Ovary (tissue), 9 donors: ENCODE data around the gene STARD8. TPM values are rescaled to one million over a fixed set of nuclear protein-coding genes. Genes with fewer than 3 reads are reported as not detected.

Source experiments
- DNase-seq, 5 donors: peaks; one replicate each; pipeline ENCODE4 v3.0.0-alpha.2; 2019 to 2020
- H3K27ac ChIP-seq, 2 donors: fragments of 200-600 bp; one replicate each; pipeline versions ENCODE4 v1.5.1 to v1.8.0; 2019 to 2022
- H3K27me3 ChIP-seq: fragments of 200-600 bp; one replicate; pipeline ENCODE4 v1.8.0; 2022
- H3K36me3 ChIP-seq: fragments of 200-600 bp; sonication (generic); one replicate; pipeline ENCODE4 v1.5.1; 2019
- H3K4me1 ChIP-seq: one replicate; pipeline ENCODE4 v1.8.1; 2013; ENCODE audit warnings: mild to moderate bottlenecking, moderate library complexity; ENCODE audit not compliant: insufficient read depth
- H3K4me3 ChIP-seq: fragments of 200-600 bp; sonication (generic); one replicate; pipeline ENCODE4 v1.5.1; 2017
- H3K9me3 ChIP-seq, 2 donors: fragments of 200-600 bp in 1 of 2; sonication (generic) in 1 of 2; one replicate each; pipeline versions ENCODE4 v1.5.1 to v1.8.1; 2013 to 2019; ENCODE audit warnings: mild to moderate bottlenecking in 1 of 2, moderate library complexity in 1 of 2
- CTCF ChIP-seq, 3 donors: fragments of 450-650 bp in 2 of 3; fragments of 200-600 bp in 1 of 3; IDR thresholded peaks; one replicate each; pipeline versions ENCODE4 v1.5.1 to v1.8.0; 2016 to 2022; ENCODE audit warnings: antibody characterized with exemption in 3 of 3, mild to moderate bottlenecking in 1 of 3
- EP300 ChIP-seq: sonication (generic); formaldehyde crosslinking; IDR thresholded peaks from one replicate; pipeline ENCODE4 v1.6.1; 2017; ENCODE audit warnings: antibody characterized with exemption
- POLR2A ChIP-seq: fragments of 450-650 bp; IDR thresholded peaks from one replicate; pipeline ENCODE4 v1.6.1; 2017; ENCODE audit warnings: antibody characterized with exemption, mild to moderate bottlenecking, moderate library complexity
- WGBS, 3 donors: extraction: QIAGEN DNeasy Blood & Tissue Kit in 1 of 3; methylation state at CpG; one replicate each; pipeline versions ENCODE4 v1.1.5 to v1.1.7; 2013 to 2017; 5-methylcytosine and 5-hydroxymethylcytosine counted together
- intact Hi-C, 4 donors: fragments of 100-400 bp; cut with DNase I; formaldehyde crosslinking; loops; one replicate each; pipeline versions ENCODE4 v1.11.0 to v1.15.1; 2022 to 2023
- polyA plus RNA-seq, 2 donors: library from polyadenylated mRNA; stranded (reverse); fragments of 200-250 nt in 1 of 2; fragments of 350-450 nt in 1 of 2; fragmentation: Illumina TruSeq in 1 of 2; extraction: RNeasy Lipid Tissue Mini Kit (QIAGEN cat#74804) in 1 of 2; gene quantifications; one replicate each; pipeline ENCODE4 v1.2.3, GENCODE V29; 2013 to 2014
- small RNA-seq: library from RNA; depleted of rRNA; stranded (forward); fragments of <200 nt; gene quantifications from one replicate; pipeline ENCODE3, GENCODE V24; 2016
- total RNA-seq, 7 donors: library from RNA; depleted of rRNA in 2 of 7; stranded (reverse); fragments of >200 nt in 2 of 7; fragmentation: NEBNext Ultra II Directional in 3 of 7; extraction: Animal tissue kit (Norgen Biotek cat#: 25700) in 3 of 7; gene quantifications; one replicate each; pipeline versions ENCODE4 v1.1.0 to v1.2.4, GENCODE V29; 2016 to 2023
- donor health status: DM: no; HTN: no; CAD: no; lungs with moderate emphysema.
- donor health status: DM: no; HTN: no; CAD: no.
- donor health status: Bipolar disorder and iron deficiency.
- donor health status: DM: yes; HTN: yes; CAD: no.
- donor health status: DM: no; HTN: no; CAD: no.
- donor health status: DM: yes; HTN: yes; CAD: no.

Gene STARD8
- total and polyA plus RNA-seq, 9 donors = 2.3 to 7.8 (median 4.6) TPM

GRCh38 chrX:68763481-68763880, 116.0 kb downstream of the STARD8 start:
- Histone ChIP-seq H3K9me3 (no peaks in the 10 kb centered on the region), H3K4me3 (no peak overlapping the region), H3K4me1 (peaks cover 1% of the 10 kb centered on the region), H3K36me3 (no peaks in the 10 kb centered on the region), H3K27me3 (no peaks in the 10 kb centered on the region), H3K27ac (no peak overlapping the region)
- DNase-seq = no peak
- TF ChIP-seq CTCF (IDR thresholded peaks at IDR 0.05) (no peak), POLR2A (no peak), EP300 (no peak)
- WGBS, 3 donors = 84 to 87% (median 85%) methylated on average over 4 of the region's 4 CpGs
- intact Hi-C loops = no loop called here

Small RNAs within 50 kb of the gene (small RNA-seq; reads per million reads assigned to genes)
- not detected for gene COX6CP12

Other genes with a start within 250 kb of the STARD8 start
- 1 to 10 TPM; 3.6 to 9.2 (median 6.9) TPM for gene OPHN1, start 214.2 kb upstream of the STARD8 start, total RNA-seq
- 1 to 10 TPM; 2.3 to 7.1 TPM for gene OPHN1, start 214.2 kb upstream of the STARD8 start, polyA plus RNA-seq
- gene YIPF6, start 148.6 kb upstream of the STARD8 start, total RNA-seq = 10 to 100 TPM; 16.0 to 31.7 (median 28.3) TPM
- 10 to 100 TPM in 1 of 2 donors, 1 to 10 TPM in 1; 8.6 to 23.5 TPM for gene YIPF6, start 148.6 kb upstream of the STARD8 start, polyA plus RNA-seq
- 10 to 100 TPM; 11.0 to 47.5 (median 26.2) TPM for gene EFNB1, start 181.4 kb downstream of the STARD8 start, total RNA-seq
- 10 to 100 TPM in 1 of 2 donors, 1 to 10 TPM in 1; 9.3 to 19.7 TPM for gene EFNB1, start 181.4 kb downstream of the STARD8 start, polyA plus RNA-seq